Activated B cell treated with CpG ODN at 0.5 μM for 24 hours (primary cell): ENCODE data around the gene KDM8. TPM values are rescaled to one million over a fixed set of nuclear protein-coding genes. Genes with fewer than 3 reads are reported as not detected.

ENCODE experiments used
- ATAC-seq: fragments of 200-7000 bp; cut with Tn5 transposase; one replicate; pipeline ENCODE4 v1.10.0; 2021; ENCODE audit warnings: low read depth, mild to moderate bottlenecking, moderate library complexity
- CTCF ChIA-PET: fragments of 350-600 bp; sonication (Branson Sonifier 250); formaldehyde crosslinking; loops from one replicate; lab custom pipeline; 2021; ENCODE audit warnings: antibody characterized with exemption; lab: Charles Lee
- POLR2A ChIA-PET: fragments of 350-600 bp; sonication (Branson Sonifier 250); formaldehyde crosslinking; loops from one replicate; lab custom pipeline; 2021; ENCODE audit warnings: antibody characterized with exemption; lab: Charles Lee
- DNase-seq: peaks from one replicate; pipeline ENCODE4 v3.0.0; 2022
- H3K27ac Mint-ChIP-seq: one replicate; pipeline ENCODE4 v1.8.0; 2020; ENCODE audit warnings: mixed read lengths
- H3K27me3 Mint-ChIP-seq: one replicate; pipeline ENCODE4 v1.8.0; 2021; ENCODE audit warnings: mixed read lengths
- H3K36me3 Mint-ChIP-seq: one replicate; pipeline ENCODE4 v1.8.0; 2021; ENCODE audit warnings: low read depth, mixed read lengths
- H3K4me1 Mint-ChIP-seq: one replicate; pipeline ENCODE4 v1.8.0; 2021; ENCODE audit warnings: mixed read lengths
- H3K4me3 Mint-ChIP-seq: one replicate; pipeline ENCODE4 v1.8.0; 2020; ENCODE audit warnings: mild to moderate bottlenecking, mixed read lengths
- H3K9me3 Mint-ChIP-seq: one replicate; pipeline ENCODE4 v1.8.0; 2020; ENCODE audit warnings: mixed read lengths
- intact Hi-C: fragments of 100-400 bp; cut with micrococcal nuclease; formaldehyde crosslinking; loops from one replicate; pipeline ENCODE4 v1.15.1; 2024
- total RNA-seq: library from RNA; stranded (reverse); gene quantifications from 2 replicates; pipeline ENCODE4 v1.2.3, GENCODE V29; 2022
- TF ChIP-seq, protein P1 (sequence below): fragments of 200-600 bp; IDR thresholded peaks from one replicate; pipeline ENCODE4 v1.8.0; 2022; ENCODE audit warnings: antibody characterized with exemption, mild to moderate bottlenecking

KDM8 gene
- total RNA-seq, 1 donor from 2014 or later = 17.9 TPM

DNA sequence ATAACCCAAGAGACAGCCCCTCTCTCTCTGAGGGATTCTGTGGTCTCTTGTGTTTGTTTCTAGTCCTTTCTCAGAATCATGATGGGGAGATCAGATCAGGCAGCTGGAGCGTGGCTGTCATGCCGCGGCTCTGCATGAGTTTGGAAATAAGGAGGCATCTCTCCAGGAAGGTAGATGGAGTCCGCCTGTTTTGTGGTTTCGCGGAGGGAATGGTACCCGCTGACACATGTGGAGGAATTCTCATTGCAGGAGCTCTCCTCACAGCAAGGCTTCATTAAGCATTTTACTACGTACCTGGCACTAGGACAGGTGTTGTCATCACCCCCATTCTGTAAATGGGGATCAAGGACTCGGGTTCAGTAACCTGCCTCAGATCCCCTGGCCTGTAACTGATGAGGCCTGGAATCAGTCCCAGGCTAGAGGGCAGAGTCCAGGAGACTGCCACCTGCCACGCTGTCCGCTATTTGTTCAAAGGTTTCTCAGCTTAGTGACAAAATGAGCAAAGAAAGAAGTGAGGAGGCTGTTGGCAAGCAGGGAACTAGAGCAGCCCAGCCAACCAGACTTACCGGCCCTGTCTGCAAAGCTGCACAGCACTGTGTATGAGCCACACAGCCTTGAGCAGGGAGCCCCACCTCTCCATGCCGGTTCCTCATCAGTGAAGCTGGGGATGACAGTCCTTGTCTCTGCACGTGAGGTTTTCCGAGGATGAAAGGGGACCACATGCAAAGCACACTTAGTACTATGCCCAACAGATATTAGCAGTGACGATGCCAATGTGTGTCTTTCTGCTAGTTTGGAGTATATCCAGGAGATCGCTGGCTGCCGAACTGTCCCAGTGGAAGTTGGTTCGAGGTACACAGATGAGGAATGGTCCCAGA lies 11.0 kb downstream of the KDM8 start:
- no peak overlapping the region for H3K4me3 Mint-ChIP-seq
- TF ChIP-seq, protein P1, sequence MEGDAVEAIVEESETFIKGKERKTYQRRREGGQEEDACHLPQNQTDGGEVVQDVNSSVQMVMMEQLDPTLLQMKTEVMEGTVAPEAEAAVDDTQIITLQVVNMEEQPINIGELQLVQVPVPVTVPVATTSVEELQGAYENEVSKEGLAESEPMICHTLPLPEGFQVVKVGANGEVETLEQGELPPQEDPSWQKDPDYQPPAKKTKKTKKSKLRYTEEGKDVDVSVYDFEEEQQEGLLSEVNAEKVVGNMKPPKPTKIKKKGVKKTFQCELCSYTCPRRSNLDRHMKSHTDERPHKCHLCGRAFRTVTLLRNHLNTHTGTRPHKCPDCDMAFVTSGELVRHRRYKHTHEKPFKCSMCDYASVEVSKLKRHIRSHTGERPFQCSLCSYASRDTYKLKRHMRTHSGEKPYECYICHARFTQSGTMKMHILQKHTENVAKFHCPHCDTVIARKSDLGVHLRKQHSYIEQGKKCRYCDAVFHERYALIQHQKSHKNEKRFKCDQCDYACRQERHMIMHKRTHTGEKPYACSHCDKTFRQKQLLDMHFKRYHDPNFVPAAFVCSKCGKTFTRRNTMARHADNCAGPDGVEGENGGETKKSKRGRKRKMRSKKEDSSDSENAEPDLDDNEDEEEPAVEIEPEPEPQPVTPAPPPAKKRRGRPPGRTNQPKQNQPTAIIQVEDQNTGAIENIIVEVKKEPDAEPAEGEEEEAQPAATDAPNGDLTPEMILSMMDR = no peak
- ATAC-seq = no peak
- no peak overlapping the region for H3K27ac Mint-ChIP-seq
- H3K27me3 Mint-ChIP-seq = no peaks in the 10 kb centered on the region
- POLR2A ChIA-PET = no interaction called here
- H3K9me3 Mint-ChIP-seq = no peaks in the 10 kb centered on the region
- H3K4me1 Mint-ChIP-seq = no peaks in the 10 kb centered on the region
- DNase-seq = no peak
- intact Hi-C loops = no loop called here
- peaks cover 47% of the 10 kb centered on the region for H3K36me3 Mint-ChIP-seq
- CTCF ChIA-PET = no interaction called here

DNA sequence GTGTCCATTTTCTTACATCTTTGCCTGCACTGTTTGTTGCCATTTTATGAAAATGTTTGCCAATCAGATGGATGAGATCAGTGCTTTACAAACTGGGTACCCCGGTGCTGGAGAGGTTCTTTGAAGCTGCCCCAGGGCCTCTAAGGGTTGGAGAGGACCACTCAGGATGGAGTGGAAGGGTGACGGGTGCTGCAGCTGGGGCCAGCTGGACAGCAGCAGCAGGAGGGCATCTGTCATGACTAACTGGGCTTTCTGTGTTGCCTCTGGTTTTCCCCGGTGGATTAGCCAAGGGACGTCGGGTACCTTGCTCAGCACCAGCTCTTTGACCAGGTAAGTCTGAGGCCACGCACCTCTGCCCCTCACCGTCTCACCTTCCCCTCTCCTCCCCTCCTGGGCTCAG lies 12.3 kb downstream of the KDM8 start:
- no peak overlapping the region for H3K4me3 Mint-ChIP-seq
- POLR2A ChIA-PET = no interaction called here
- CTCF ChIA-PET = no interaction called here
- no peaks in the 10 kb centered on the region for H3K4me1 Mint-ChIP-seq
- H3K9me3 Mint-ChIP-seq = no peaks in the 10 kb centered on the region
- TF ChIP-seq, protein P1 = no peak
- ATAC-seq (no peak), DNase-seq (no peak)
- peaks cover 39% of the 10 kb centered on the region for H3K36me3 Mint-ChIP-seq
- no peaks in the 10 kb centered on the region for H3K27me3 Mint-ChIP-seq
- no peak overlapping the region for H3K27ac Mint-ChIP-seq
- intact Hi-C loops = no loop called here

DNA sequence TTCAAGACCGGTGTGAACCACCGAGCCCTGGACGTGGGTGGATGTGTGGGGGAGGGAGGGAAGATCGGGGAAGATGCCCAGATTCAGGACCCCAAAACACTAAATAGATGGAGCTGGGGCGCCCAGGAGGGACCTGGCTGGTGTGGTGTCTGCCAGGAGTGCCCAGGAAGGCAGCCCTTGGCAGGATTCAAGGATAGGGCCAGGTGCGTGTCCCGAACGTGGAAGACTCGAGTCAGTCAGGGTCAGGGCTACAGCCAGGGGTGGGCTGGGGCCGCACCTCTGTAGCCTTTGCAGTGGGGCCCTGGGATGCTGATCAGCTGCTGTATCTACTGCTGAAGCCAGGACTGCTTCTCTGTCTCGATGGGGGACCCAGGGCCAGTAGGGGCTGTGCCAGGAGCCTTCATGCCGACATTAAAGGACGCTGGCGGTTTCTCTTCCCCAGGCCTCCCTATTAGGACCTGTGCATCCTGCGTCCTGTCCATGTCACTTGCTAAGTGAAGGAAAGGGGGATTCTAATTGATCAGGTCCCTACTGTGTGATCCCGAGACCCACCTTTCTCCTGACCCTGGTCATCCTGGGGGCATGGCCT lies 13.1 kb downstream of the KDM8 start:
- Mint-ChIP-seq H3K27ac (no peak overlapping the region), H3K4me3 (no peak overlapping the region), H3K27me3 (no peaks in the 10 kb centered on the region), H3K36me3 (peaks cover 35% of the 10 kb centered on the region), H3K4me1 (no peaks in the 10 kb centered on the region), H3K9me3 (no peaks in the 10 kb centered on the region)
- intact Hi-C loops = no loop called here
- ChIA-PET CTCF (interaction anchor here (1.3 kb wide), 1 partner anchor 37 kb away, joined by 4 read pairs; no protein-coding TSS in a partner anchor), POLR2A (no interaction called here)
- TF ChIP-seq, protein P1 = no peak
- DNase-seq (no peak), ATAC-seq (no peak)

DNA sequence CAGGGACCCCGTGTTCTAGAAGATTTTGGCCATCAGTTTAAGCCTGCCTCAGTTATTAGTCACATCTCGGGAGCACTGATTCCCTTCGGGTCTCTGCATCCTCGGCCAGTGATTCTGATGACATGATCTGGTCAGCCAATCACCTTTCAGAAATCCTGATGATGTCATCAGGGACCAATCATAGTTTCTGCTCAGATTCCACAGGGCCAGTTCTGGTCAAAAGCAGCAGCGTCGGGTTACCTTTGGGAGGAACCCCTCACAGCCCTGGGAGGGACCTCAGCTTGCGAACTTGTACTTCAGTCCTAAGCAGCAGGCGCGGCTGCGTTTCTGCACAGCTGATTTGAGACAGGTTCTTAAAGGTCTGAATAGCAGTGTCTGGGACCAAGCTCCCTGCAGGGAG lies 13.9 kb downstream of the KDM8 start:
- DNase-seq (no peak), ATAC-seq (no peak)
- Mint-ChIP-seq H3K27ac (no peak overlapping the region), H3K9me3 (no peaks in the 10 kb centered on the region), H3K4me3 (no peak overlapping the region), H3K27me3 (no peaks in the 10 kb centered on the region), H3K36me3 (peaks cover 35% of the 10 kb centered on the region), H3K4me1 (peaks cover 3% of the 10 kb centered on the region)
- intact Hi-C loops = no loop called here
- POLR2A ChIA-PET = no interaction called here
- TF ChIP-seq, protein P1 = no peak
- CTCF ChIA-PET = interaction anchor here (1.3 kb wide), 1 partner anchor 38 kb away, joined by 4 read pairs; no protein-coding TSS in a partner anchor

DNA sequence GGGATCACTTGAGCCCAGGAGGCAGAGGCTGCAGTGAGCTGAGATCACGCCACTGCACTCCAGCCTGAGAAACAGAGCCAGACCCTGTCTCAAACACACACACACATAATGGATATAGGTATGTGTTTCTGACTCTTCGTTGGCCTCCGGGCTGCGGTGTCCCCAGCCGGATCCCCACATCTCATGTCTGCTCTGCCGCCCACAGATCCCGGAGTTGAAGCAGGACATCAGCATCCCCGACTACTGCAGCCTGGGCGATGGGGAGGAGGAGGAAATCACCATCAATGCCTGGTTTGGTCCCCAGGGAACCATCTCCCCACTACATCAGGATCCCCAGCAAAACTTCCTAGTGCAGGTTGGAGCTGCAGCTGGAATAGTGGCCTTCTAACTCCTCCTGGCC lies 15.4 kb downstream of the KDM8 start:
- ChIA-PET CTCF (no interaction called here), POLR2A (no interaction called here)
- no peaks in the 10 kb centered on the region for H3K9me3 Mint-ChIP-seq
- no peaks in the 10 kb centered on the region for H3K27me3 Mint-ChIP-seq
- no peak for DNase-seq
- H3K36me3 Mint-ChIP-seq = peaks cover 35% of the 10 kb centered on the region
- no peak overlapping the region for H3K27ac Mint-ChIP-seq
- TF ChIP-seq, protein P1 = no peak
- no peak overlapping the region for H3K4me3 Mint-ChIP-seq
- no peak for ATAC-seq
- peaks cover 3% of the 10 kb centered on the region for H3K4me1 Mint-ChIP-seq
- intact Hi-C loops = no loop called here
